Mucosa of rectum (tissue), 2 donors: Measurements from ENCODE around the gene SCNN1A.
A peak's percentile ranks its signal among the peaks of the same experiment; 100 is the strongest.

Experiments
- H3K27ac ChIP-seq, 2 donors: one replicate each; pipeline ENCODE4 v1.7.0; 2013; ENCODE audit warnings: inconsistent platforms in 2 of 2, low read depth in 2 of 2, low read length in 2 of 2
- H3K27me3 ChIP-seq, 2 donors: one replicate each; pipeline ENCODE4 v1.7.0; 2013; ENCODE audit warnings: low read length in 2 of 2; ENCODE audit not compliant: control insufficient read depth in 2 of 2, insufficient read depth in 2 of 2
- H3K36me3 ChIP-seq, 2 donors: one replicate each; pipeline ENCODE4 v1.7.0; 2013; ENCODE audit warnings: low read length in 2 of 2; ENCODE audit not compliant: control insufficient read depth in 2 of 2, insufficient read depth in 2 of 2
- H3K4me1 ChIP-seq, 2 donors: one replicate each; pipeline ENCODE4 v1.7.0; 2013; ENCODE audit warnings: low read length in 2 of 2, mild to moderate bottlenecking in 1 of 2; ENCODE audit not compliant: control insufficient read depth in 2 of 2, insufficient read depth in 2 of 2
- H3K4me3 ChIP-seq, 2 donors: one replicate each; pipeline ENCODE4 v1.7.0; 2013; ENCODE audit warnings: low read length in 2 of 2
- H3K9ac ChIP-seq, 2 donors: one replicate each; pipeline ENCODE4 v1.7.0; 2013; ENCODE audit warnings: low read length in 2 of 2, low read depth in 1 of 2, mild to moderate bottlenecking in 1 of 2
- H3K9me3 ChIP-seq, 2 donors: one replicate each; pipeline ENCODE4 v1.7.0; 2013; ENCODE audit warnings: low read length in 2 of 2; ENCODE audit not compliant: control insufficient read depth in 2 of 2
- donor health status: healthy.
- donor health status: Normal muscosa, but diverticular disease.

Gene SCNN1A

GRCh38 chr12:6297170-6297569 lies 78.2 kb downstream of the SCNN1A start:
- H3K27me3 ChIP-seq: no peaks in the 10 kb centered on the region
- H3K4me1 ChIP-seq: peaks cover 20 to 58% of the 10 kb centered on the region in 2 donors
- H3K9me3 ChIP-seq: no peaks in the 10 kb centered on the region
- H3K4me3 ChIP-seq: no peak overlapping the region
- peak overlapping the region; percentile 67 to 69 for H3K27ac ChIP-seq
- H3K9ac ChIP-seq: no peak overlapping the region
- no peaks in the 10 kb centered on the region for H3K36me3 ChIP-seq
